Sigmoid colon (tissue), 7 donors: ENCODE measurements around the gene C7. TPM values are rescaled to one million over a fixed set of nuclear protein-coding genes. Genes with fewer than 3 reads are reported as not detected.
A peak's percentile ranks its signal among the peaks of the same experiment; 100 is the strongest.

Experiments used
- DNase-seq: peaks from one replicate; pipeline ENCODE4 v3.0.0-alpha.2; 2019
- H3K27ac ChIP-seq, 4 donors: fragments of 200-600 bp; sonication (generic); one replicate each; pipeline ENCODE4 v1.5.1; 2016 to 2019; ENCODE audit warnings: mild to moderate bottlenecking in 1 of 4
- H3K27me3 ChIP-seq, 3 donors: fragments of 200-600 bp; sonication (generic); one replicate each; pipeline ENCODE4 v1.5.1; 2019; ENCODE audit warnings: mild to moderate bottlenecking in 1 of 3
- H3K36me3 ChIP-seq, 4 donors: fragments of 200-600 bp; sonication (generic); one replicate each; pipeline ENCODE4 v1.5.1; 2016 to 2019
- H3K4me1 ChIP-seq, 4 donors: fragments of 200-600 bp; sonication (generic); one replicate each; pipeline ENCODE4 v1.5.1; 2017 to 2019
- H3K4me3 ChIP-seq, 4 donors: fragments of 200-600 bp; sonication (generic); one replicate each; pipeline ENCODE4 v1.5.1; 2017 to 2019; ENCODE audit warnings: mild to moderate bottlenecking in 2 of 4, moderate library complexity in 1 of 4
- H3K9me3 ChIP-seq, 4 donors: fragments of 200-600 bp in 3 of 4; sonication (generic) in 3 of 4; one replicate each; pipeline versions ENCODE4 v1.5.1 to v1.6.1; 2013 to 2019
- EP300 ChIP-seq, 4 donors: sonication (generic); formaldehyde crosslinking; IDR thresholded peaks; one replicate each; pipeline ENCODE4 v1.6.1; 2017; ENCODE audit warnings: antibody characterized with exemption in 4 of 4
- POLR2A ChIP-seq, 2 donors: fragments of 450-650 bp; IDR thresholded peaks; one replicate each; pipeline ENCODE4 v1.6.1; 2016; ENCODE audit warnings: antibody characterized with exemption in 2 of 2, mild to moderate bottlenecking in 2 of 2, moderate library complexity in 2 of 2
- POLR2AphosphoS5 ChIP-seq, 4 donors: sonication (generic); formaldehyde crosslinking; IDR thresholded peaks; one replicate each; pipeline ENCODE4 v1.6.1; 2017; ENCODE audit warnings: antibody characterized with exemption in 4 of 4
- WGBS, 2 donors: extraction: QIAGEN DNeasy Blood & Tissue Kit; methylation state at CpG; one replicate each; pipeline ENCODE4 v1.1.7; 2013; 5-methylcytosine and 5-hydroxymethylcytosine counted together
- intact Hi-C: fragments of 100-400 bp; cut with DNase I; formaldehyde crosslinking; loops from one replicate; pipeline ENCODE4 v1.15.1; 2023
- polyA plus RNA-seq, 3 donors: library from polyadenylated mRNA; stranded (reverse); fragments of 200-250 nt; gene quantifications; one replicate each; pipeline ENCODE4 v1.2.3, GENCODE V29; 2013
- total RNA-seq, 4 donors: library from RNA; depleted of rRNA; stranded (reverse); fragments of >200 nt; gene quantifications; one replicate each; pipeline ENCODE4 v1.1.0, GENCODE V29; 2016
- TF ChIP-seq, protein P1 (sequence below), 4 experiments: fragments of 450-650 bp in 3 of 4; fragments of 200-600 bp in 1 of 4; IDR thresholded peaks; one replicate each; pipeline ENCODE4 v1.5.1; 2016 to 2019; ENCODE audit warnings: antibody characterized with exemption in 4 of 4, mild to moderate bottlenecking in 3 of 4, moderate library complexity in 2 of 4
- donor health status: healthy with polysubstance abuse.
- donor health status: Bipolar disorder and iron deficiency.
- donor health status: healthy.

C7 gene
- total and polyA plus RNA-seq, 7 donors: 6.2 to 799 (median 267) TPM

DNA sequence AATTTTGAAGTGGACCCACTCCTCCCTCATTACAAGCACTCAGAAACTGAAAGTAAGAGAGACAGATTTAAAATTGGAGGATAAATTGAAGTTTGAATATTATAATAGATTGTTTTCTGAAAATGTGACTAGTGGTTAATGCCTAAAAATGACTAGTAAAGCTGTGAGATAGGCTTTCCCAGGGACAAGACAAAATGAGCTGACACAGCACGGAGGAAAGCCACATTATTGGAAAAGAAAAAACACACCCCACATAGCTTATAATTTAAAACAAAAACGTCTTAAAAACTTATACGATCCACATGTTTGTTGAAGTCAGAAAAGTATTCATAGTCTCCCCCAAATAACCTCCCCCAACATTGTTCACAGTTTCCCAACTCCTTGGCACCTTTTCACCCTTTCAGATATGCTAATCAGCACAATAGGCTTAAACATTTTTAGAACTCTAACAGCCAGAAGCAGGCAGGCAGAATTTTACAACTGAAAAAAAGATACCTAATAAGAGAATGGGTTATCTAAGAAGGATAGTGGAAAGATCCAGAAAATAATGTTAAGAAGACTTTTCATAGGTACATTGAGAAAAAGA, 6.1 kb downstream of the C7 start:
- WGBS, 2 donors: 57 to 61% methylated on average over 3 of the region's 3 CpGs
- intact Hi-C loops: no loop called here
- peak overlapping the region in 2 of 4 donors; percentile 11 to 19 for H3K27ac ChIP-seq
- H3K4me1 ChIP-seq: no peaks in the 10 kb centered on the region
- peak overlapping the region in 2 of 4 donors; percentile 5 to 27 for H3K4me3 ChIP-seq
- TF ChIP-seq POLR2A (IDR thresholded peaks at IDR 0.05): no peak
- no peak for TF ChIP-seq EP300 (IDR thresholded peaks at IDR 0.05)
- TF ChIP-seq POLR2AphosphoS5 (IDR thresholded peaks at IDR 0.05): no peak
- TF ChIP-seq, protein P1, sequence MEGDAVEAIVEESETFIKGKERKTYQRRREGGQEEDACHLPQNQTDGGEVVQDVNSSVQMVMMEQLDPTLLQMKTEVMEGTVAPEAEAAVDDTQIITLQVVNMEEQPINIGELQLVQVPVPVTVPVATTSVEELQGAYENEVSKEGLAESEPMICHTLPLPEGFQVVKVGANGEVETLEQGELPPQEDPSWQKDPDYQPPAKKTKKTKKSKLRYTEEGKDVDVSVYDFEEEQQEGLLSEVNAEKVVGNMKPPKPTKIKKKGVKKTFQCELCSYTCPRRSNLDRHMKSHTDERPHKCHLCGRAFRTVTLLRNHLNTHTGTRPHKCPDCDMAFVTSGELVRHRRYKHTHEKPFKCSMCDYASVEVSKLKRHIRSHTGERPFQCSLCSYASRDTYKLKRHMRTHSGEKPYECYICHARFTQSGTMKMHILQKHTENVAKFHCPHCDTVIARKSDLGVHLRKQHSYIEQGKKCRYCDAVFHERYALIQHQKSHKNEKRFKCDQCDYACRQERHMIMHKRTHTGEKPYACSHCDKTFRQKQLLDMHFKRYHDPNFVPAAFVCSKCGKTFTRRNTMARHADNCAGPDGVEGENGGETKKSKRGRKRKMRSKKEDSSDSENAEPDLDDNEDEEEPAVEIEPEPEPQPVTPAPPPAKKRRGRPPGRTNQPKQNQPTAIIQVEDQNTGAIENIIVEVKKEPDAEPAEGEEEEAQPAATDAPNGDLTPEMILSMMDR (IDR thresholded peaks at IDR 0.05): no peak
- no peaks in the 10 kb centered on the region for H3K27me3 ChIP-seq
- DNase-seq: no peak
- H3K36me3 ChIP-seq: no peaks in the 10 kb centered on the region
- H3K9me3 ChIP-seq: no peaks in the 10 kb centered on the region

DNA sequence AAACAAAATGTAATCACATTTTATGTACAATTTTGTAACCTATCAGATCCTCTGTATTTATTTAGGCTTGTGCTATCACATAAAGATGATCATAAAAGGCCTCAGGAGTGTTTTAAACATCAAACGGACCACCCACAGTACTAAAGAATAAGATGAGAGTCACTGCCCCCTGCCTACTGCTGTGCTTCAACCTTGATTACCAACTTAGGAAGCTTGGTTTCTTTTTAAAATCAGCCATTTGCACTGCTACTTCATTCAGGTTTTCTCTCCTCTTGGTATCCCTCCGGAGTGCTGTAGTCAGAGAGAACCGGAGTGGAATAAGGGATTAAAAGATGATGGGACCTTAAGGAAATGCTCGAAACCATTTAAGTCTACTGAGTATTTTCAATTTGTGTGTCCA, 6.9 kb downstream of the C7 start:
- intact Hi-C loops: no loop called here
- DNase-seq: no peak
- no peaks in the 10 kb centered on the region for H3K27me3 ChIP-seq
- no peak overlapping the region for H3K27ac ChIP-seq
- TF ChIP-seq POLR2A (IDR thresholded peaks at IDR 0.05): no peak
- TF ChIP-seq, protein P1 (IDR thresholded peaks at IDR 0.05): no peak
- TF ChIP-seq EP300 (IDR thresholded peaks at IDR 0.05): no peak
- no peak for TF ChIP-seq POLR2AphosphoS5 (IDR thresholded peaks at IDR 0.05)
- no peaks in the 10 kb centered on the region for H3K36me3 ChIP-seq
- H3K4me1 ChIP-seq: no peaks in the 10 kb centered on the region
- WGBS, 2 donors: 61 to 75% methylated on average over 4 of the region's 4 CpGs
- no peak overlapping the region for H3K4me3 ChIP-seq
- no peaks in the 10 kb centered on the region for H3K9me3 ChIP-seq

DNA sequence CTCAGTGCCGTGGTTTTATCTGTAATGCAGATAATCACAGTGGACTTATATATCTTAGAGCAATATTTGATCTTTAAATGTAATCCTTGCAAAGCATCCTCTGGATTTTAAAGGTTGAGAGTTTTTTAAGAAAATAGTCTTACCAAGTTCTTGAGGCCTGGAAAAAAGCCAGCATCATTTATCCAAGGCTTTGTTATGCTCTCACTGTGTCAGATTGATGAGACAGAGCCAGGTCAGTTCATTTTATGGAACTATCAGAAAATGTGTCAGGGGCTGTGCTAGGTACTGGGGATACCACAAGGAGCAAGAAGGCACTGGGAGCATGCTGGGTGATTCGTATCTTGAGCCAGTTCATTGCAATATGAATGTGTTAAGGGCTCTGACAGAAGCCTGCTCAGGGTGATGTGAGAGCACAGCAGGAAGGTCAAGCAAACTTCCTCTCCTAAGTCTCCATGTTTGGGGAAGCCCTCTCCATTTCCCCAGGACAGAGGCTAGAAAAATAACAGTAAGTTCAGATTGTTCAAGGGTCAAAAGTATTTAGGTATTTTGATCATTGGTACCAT, 19.7 kb downstream of the C7 start:
- DNase-seq: no peak
- H3K9me3 ChIP-seq: peaks cover 0 to 15% (median 9%) of the 10 kb centered on the region in 4 donors
- WGBS, 2 donors: 76 to 92% methylated on average over 2 of the region's 2 CpGs
- H3K27ac ChIP-seq: no peak overlapping the region
- TF ChIP-seq EP300 (IDR thresholded peaks at IDR 0.05) (no peak), POLR2AphosphoS5 (IDR thresholded peaks at IDR 0.05) (no peak), POLR2A (IDR thresholded peaks at IDR 0.05) (no peak)
- TF ChIP-seq, protein P1 (IDR thresholded peaks at IDR 0.05): no peak
- no peaks in the 10 kb centered on the region for H3K36me3 ChIP-seq
- no peaks in the 10 kb centered on the region for H3K4me1 ChIP-seq
- no peaks in the 10 kb centered on the region for H3K27me3 ChIP-seq
- intact Hi-C loops: no loop called here
- H3K4me3 ChIP-seq: no peak overlapping the region

DNA sequence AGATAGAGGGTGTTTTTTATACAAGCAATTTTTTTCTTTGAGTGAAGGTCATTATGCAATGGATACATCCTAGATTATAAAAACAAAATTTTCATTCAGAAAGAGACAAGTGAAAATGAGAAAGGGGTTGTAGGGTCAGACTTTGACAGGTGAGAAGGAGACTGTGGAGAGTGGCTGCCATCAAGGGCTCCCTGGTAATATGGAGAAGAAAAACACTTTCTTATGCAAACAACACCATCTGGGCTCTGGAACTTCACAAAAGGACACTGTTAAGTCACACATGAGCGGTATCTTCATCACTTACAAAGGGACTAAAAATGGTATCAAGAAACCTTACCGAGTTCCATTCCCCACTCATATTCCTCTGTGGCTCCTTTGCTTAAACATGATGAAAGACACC, 23.5 kb downstream of the C7 start:
- H3K4me3 ChIP-seq: no peak overlapping the region
- no peaks in the 10 kb centered on the region for H3K4me1 ChIP-seq
- H3K27ac ChIP-seq: no peak overlapping the region
- H3K36me3 ChIP-seq: peaks cover 0 to 7% (median 0%) of the 10 kb centered on the region in 4 donors
- peaks cover 0 to 2% (median 0%) of the 10 kb centered on the region in 4 donors for H3K9me3 ChIP-seq
- H3K27me3 ChIP-seq: no peaks in the 10 kb centered on the region
- TF ChIP-seq EP300 (IDR thresholded peaks at IDR 0.05): no peak
- no peak for TF ChIP-seq POLR2A (IDR thresholded peaks at IDR 0.05)
- no peak for TF ChIP-seq POLR2AphosphoS5 (IDR thresholded peaks at IDR 0.05)
- TF ChIP-seq, protein P1 (IDR thresholded peaks at IDR 0.05): no peak
- intact Hi-C loops: no loop called here
- 72 to 92% methylated on average over 2 of the region's 2 CpGs for WGBS, 2 donors
- no peak for DNase-seq
